Glutamatergic neuron (in vitro differentiated cells): Measurements from ENCODE around the gene BBX. TPM values are rescaled to one million over a fixed set of nuclear protein-coding genes. Genes with fewer than 3 reads are reported as not detected.

Experiments
- DNase-seq: peaks from one replicate; pipeline ENCODE4 v3.0.0; 2022
- H3K27ac Mint-ChIP-seq: one replicate; pipeline ENCODE4 v1.8.0; 2020; ENCODE audit warnings: mild to moderate bottlenecking, mixed read lengths, inconsistent platforms; ENCODE audit not compliant: unreplicated experiment
- H3K27me3 Mint-ChIP-seq: one replicate; pipeline ENCODE4 v1.8.0; 2020; ENCODE audit warnings: mild to moderate bottlenecking, moderate library complexity, mixed read lengths, inconsistent platforms; ENCODE audit not compliant: unreplicated experiment
- H3K36me3 Mint-ChIP-seq: one replicate; pipeline ENCODE4 v1.8.0; 2020; ENCODE audit warnings: mild to moderate bottlenecking, mixed read lengths, inconsistent platforms; ENCODE audit not compliant: unreplicated experiment
- H3K4me1 Mint-ChIP-seq: one replicate; pipeline ENCODE4 v1.8.0; 2020; ENCODE audit warnings: mild to moderate bottlenecking, low read depth, mixed read lengths, inconsistent platforms; ENCODE audit not compliant: unreplicated experiment
- H3K4me3 Mint-ChIP-seq: one replicate; pipeline ENCODE4 v1.8.0; 2020; ENCODE audit warnings: mild to moderate bottlenecking, mixed read lengths, inconsistent platforms; ENCODE audit not compliant: unreplicated experiment
- H3K9me3 Mint-ChIP-seq: one replicate; pipeline ENCODE4 v1.8.0; 2020; ENCODE audit warnings: mild to moderate bottlenecking, moderate library complexity, mixed read lengths, inconsistent platforms; ENCODE audit not compliant: unreplicated experiment
- total RNA-seq: library from RNA; stranded (reverse); fragmentation: NEBNext Ultra II Directional; extraction: Animal tissue kit (Norgen Biotek cat#: 25700); gene quantifications from one replicate; pipeline ENCODE4 v1.2.1, GENCODE V29; 2021; ENCODE audit not compliant: unreplicated experiment
- TF ChIP-seq, protein P1 (sequence below): fragments of 200-600 bp; sonication (generic); IDR thresholded peaks from one replicate; pipeline ENCODE4 v1.5.0; 2021; ENCODE audit not compliant: partially characterized antibody, unreplicated experiment

BBX gene
- total RNA-seq, 1 donor from 2014 or later, result 71.0 TPM

DNA sequence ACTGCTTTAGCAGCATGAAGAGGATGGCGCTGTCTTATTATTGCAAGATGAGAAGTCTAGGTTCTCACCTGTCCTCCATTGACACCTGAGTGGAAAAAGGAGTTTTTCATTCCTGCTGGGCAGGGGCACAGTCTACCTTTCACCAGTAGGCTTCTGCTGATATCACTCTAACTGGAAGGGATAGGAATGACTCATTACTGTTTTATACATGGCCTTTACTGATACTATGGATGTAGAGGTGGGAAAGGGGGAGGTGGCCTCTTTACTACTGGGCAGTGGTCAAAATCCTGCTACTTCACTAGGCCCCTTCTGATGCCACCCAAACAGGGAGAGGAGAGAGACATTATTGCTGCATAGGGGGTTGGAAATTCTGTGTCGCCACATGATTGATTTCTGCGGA lies 97.8 kb downstream of the BBX start:
- Mint-ChIP-seq H3K27me3 (no peaks in the 10 kb centered on the region), H3K9me3 (peaks cover 2% of the 10 kb centered on the region), H3K27ac (no peak overlapping the region), H3K4me1 (peaks cover 16% of the 10 kb centered on the region), H3K36me3 (no peaks in the 10 kb centered on the region), H3K4me3 (no peak overlapping the region)
- DNase-seq, result no peak
- TF ChIP-seq, protein P1, sequence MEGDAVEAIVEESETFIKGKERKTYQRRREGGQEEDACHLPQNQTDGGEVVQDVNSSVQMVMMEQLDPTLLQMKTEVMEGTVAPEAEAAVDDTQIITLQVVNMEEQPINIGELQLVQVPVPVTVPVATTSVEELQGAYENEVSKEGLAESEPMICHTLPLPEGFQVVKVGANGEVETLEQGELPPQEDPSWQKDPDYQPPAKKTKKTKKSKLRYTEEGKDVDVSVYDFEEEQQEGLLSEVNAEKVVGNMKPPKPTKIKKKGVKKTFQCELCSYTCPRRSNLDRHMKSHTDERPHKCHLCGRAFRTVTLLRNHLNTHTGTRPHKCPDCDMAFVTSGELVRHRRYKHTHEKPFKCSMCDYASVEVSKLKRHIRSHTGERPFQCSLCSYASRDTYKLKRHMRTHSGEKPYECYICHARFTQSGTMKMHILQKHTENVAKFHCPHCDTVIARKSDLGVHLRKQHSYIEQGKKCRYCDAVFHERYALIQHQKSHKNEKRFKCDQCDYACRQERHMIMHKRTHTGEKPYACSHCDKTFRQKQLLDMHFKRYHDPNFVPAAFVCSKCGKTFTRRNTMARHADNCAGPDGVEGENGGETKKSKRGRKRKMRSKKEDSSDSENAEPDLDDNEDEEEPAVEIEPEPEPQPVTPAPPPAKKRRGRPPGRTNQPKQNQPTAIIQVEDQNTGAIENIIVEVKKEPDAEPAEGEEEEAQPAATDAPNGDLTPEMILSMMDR, result no peak

- peaks cover 2% of the 10 kb centered on the region for H3K9me3 Mint-ChIP-seq
- no peaks in the 10 kb centered on the region for H3K36me3 Mint-ChIP-seq
- no peaks in the 10 kb centered on the region for H3K27me3 Mint-ChIP-seq
- H3K4me1 Mint-ChIP-seq, result peaks cover 16% of the 10 kb centered on the region
- no peak overlapping the region for H3K27ac Mint-ChIP-seq
- TF ChIP-seq, protein P1, result no peak
- DNase-seq, result no peak
- no peak overlapping the region for H3K4me3 Mint-ChIP-seq
Measured at GRCh38 chr3:107621465-107621864, 98.7 kb downstream of the BBX start.

DNA sequence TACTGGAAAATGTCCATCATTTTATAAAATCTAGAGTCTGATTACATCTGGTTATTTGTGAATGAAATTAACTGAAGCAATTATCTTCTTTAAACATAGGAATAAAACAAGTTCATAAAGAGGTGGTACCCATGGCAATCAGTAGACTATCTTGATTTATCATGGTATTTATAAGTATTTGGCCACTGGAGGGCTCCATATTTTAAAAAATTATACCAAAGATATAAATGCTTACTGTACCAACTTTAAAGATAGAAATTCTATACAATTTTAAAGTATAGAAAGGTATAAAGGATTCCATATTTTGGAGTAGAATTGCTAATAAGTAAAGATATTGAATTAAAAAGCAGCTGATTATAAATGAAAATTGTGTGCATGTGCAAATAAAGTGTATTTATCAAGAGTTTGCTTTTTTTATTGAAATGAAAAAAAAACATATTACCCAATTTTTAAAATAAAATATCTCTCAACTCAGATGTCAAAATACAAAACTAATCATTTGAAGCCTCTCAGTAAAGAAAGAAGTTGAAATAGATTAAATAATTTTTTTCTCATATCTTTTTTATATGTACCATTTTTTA lies 105.3 kb downstream of the BBX start:
- TF ChIP-seq, protein P1, result peak; percentile 11
- DNase-seq, result no peak
- Mint-ChIP-seq H3K9me3 (no peaks in the 10 kb centered on the region), H3K36me3 (no peaks in the 10 kb centered on the region), H3K4me1 (peaks cover 18% of the 10 kb centered on the region), H3K27me3 (no peaks in the 10 kb centered on the region), H3K4me3 (no peak overlapping the region), H3K27ac (no peak overlapping the region)

DNA sequence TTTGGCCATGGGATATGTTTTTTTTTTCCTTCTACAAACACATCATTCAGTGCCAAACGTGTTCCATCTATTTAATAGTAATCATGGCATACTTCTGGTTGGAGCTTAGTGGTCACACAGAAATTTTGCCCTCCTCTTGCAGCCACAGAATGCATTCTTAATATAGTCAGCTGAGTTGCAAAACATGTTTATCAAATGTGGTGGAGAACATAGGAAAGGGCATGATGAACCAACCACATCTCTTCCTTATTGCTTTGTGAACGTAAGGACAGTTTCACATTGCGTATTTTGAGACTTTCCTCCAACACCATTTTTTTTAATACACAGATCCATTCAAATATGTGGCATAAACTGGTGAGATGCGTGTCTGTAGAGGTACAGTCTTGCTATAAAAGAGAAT lies 106.8 kb downstream of the BBX start:
- Mint-ChIP-seq H3K4me1 (peaks cover 23% of the 10 kb centered on the region), H3K27ac (no peak overlapping the region)

GRCh38 chr3:107630779-107631178 lies 108.0 kb downstream of the BBX start:
- Mint-ChIP-seq H3K9me3 (no peaks in the 10 kb centered on the region), H3K36me3 (no peaks in the 10 kb centered on the region), H3K4me3 (no peak overlapping the region), H3K27me3 (peaks cover 2% of the 10 kb centered on the region), H3K4me1 (peaks cover 23% of the 10 kb centered on the region), H3K27ac (peak overlapping the region; percentile 34)
- no peak for DNase-seq
- TF ChIP-seq, protein P1, result no peak

More for the DNA sequence above, 106.8 kb downstream of the BBX start:
- Mint-ChIP-seq H3K27me3 (peaks cover 2% of the 10 kb centered on the region), H3K36me3 (no peaks in the 10 kb centered on the region), H3K4me3 (no peak overlapping the region), H3K9me3 (no peaks in the 10 kb centered on the region)
- no peak for DNase-seq
- TF ChIP-seq, protein P1, result no peak
